Lung (tissue), 12 donors: ENCODE measurements around the gene P2RX5. TPM values are rescaled to one million over a fixed set of nuclear protein-coding genes. Genes with fewer than 3 reads are reported as not detected.

ENCODE experiments used
- ATAC-seq: fragments of 200-7000 bp; cut with Tn5 transposase; one replicate; pipeline ENCODE4 v1.9.1; 2020; ENCODE audit warnings: moderate number of reproducible peaks; ENCODE audit not compliant: insufficient read depth, low FRiP score
- DNase-seq, 3 donors: peaks; one replicate each; pipeline ENCODE4 v3.0.0-alpha.2; 2013 to 2017
- H3K27ac ChIP-seq, 2 donors: one replicate each; pipeline ENCODE4 v1.5.1; 2013; ENCODE audit warnings: mild to moderate bottlenecking in 2 of 2, moderate library complexity in 2 of 2, control low read depth in 1 of 2, inconsistent platforms in 1 of 2, low read depth in 1 of 2, low read length in 1 of 2
- H3K27me3 ChIP-seq, 3 donors: one replicate each; pipeline ENCODE4 v1.5.1; 2013; ENCODE audit warnings: low read length in 2 of 3; ENCODE audit not compliant: control insufficient read depth in 3 of 3, insufficient read depth in 3 of 3
- H3K36me3 ChIP-seq, 4 donors: one replicate each; pipeline ENCODE4 v1.5.1; 2013; ENCODE audit warnings: low read length in 4 of 4, mild to moderate bottlenecking in 1 of 4, moderate library complexity in 1 of 4; ENCODE audit not compliant: control insufficient read depth in 4 of 4, insufficient read depth in 4 of 4
- H3K4me1 ChIP-seq, 5 donors: one replicate each; pipeline ENCODE4 v1.5.1; 2013; ENCODE audit warnings: low read length in 5 of 5, mild to moderate bottlenecking in 2 of 5, moderate library complexity in 1 of 5; ENCODE audit not compliant: control insufficient read depth in 5 of 5, insufficient read depth in 5 of 5
- H3K4me3 ChIP-seq: one replicate; pipeline ENCODE4 v1.5.1; 2013; ENCODE audit warnings: mild to moderate bottlenecking, control low read depth, moderate library complexity
- H3K9ac ChIP-seq, 2 donors: one replicate each; pipeline ENCODE4 v1.5.1; 2013; ENCODE audit warnings: low read length in 2 of 2, control low read depth in 1 of 2; ENCODE audit not compliant: insufficient read depth in 1 of 2
- H3K9me3 ChIP-seq, 4 donors: one replicate each; pipeline ENCODE4 v1.5.1; 2013; ENCODE audit warnings: low read length in 3 of 4, mild to moderate bottlenecking in 1 of 4, moderate library complexity in 1 of 4; ENCODE audit not compliant: control insufficient read depth in 4 of 4, insufficient read depth in 3 of 4
- CTCF ChIP-seq: IDR thresholded peaks from 2 replicates; pipeline ENCODE4 v1.5.1; 2012; ENCODE audit warnings: mild to moderate bottlenecking; ENCODE audit errors: control extremely low read depth, extremely low read depth
- WGBS, 2 donors: extraction: QIAGEN DNeasy Blood & Tissue Kit; methylation state at CpG; one replicate each; pipeline ENCODE4 v1.1.7; 2013; 5-methylcytosine and 5-hydroxymethylcytosine counted together
- polyA plus RNA-seq, 2 donors: library from polyadenylated mRNA; stranded (reverse); fragments of 200-250 nt; gene quantifications; one replicate each; pipeline ENCODE4 v1.2.1, GENCODE V29; 2013
- total RNA-seq, 2 donors: library from RNA; depleted of rRNA in 1 of 2; stranded (reverse); fragments of >200 nt in 1 of 2; gene quantifications; one replicate each; pipeline ENCODE4 v1.2.1, GENCODE V29; 2014 to 2021
- donor health status: control.
- donor health status: control.
- donor health status: Bipolar disorder and iron deficiency.
- donor health status: healthy.
- donor health status: DM: yes; HTN: yes; CAD: no.

P2RX5 gene
- total and polyA plus RNA-seq, 4 donors = 1.3 to 4.7 (median 3.3) TPM

- DNase-seq (peak; percentile 76 to 80 (median 77)), ATAC-seq (no peak)
- Histone ChIP-seq H3K9me3 (no peaks in the 10 kb centered on the region), H3K27me3 (no peaks in the 10 kb centered on the region), H3K27ac (no peak overlapping the region), H3K36me3 (peaks cover 0 to 27% (median 6%) of the 10 kb centered on the region in 4 donors), H3K4me1 (no peaks in the 10 kb centered on the region), H3K9ac (no peak overlapping the region), H3K4me3 (no peak overlapping the region)
- TF ChIP-seq CTCF = no peak
- WGBS, 2 donors = 72 to 74% methylated on average over 20 of the region's 20 CpGs
Observed at GRCh38 chr17:3647769-3648555, 48.0 kb downstream of the P2RX5 start.

DNA sequence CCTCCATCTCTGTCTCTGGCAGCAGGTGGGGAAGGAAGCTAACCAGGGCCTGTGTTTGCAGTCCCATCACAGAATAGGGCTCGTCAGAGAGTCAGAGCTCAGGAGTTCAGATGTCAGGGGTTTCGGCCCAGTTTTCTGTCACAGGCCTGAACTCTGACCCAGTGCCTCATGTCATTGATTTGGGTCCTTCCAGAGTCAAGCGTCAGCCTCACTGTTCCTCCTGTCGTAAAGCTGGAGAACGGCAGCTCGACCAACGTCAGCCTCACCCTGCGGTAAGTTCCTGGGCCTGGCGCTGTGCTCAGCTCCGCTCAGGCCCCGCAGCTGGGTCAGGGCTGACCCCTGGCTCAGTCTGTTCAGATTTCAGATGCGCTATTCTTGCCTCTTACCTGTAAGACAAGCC lies 48.7 kb downstream of the P2RX5 start:
- no peak for TF ChIP-seq CTCF
- H3K4me3 ChIP-seq = no peak overlapping the region
- H3K9me3 ChIP-seq = no peaks in the 10 kb centered on the region
- H3K9ac ChIP-seq = no peak overlapping the region
- DNase-seq (no peak), ATAC-seq (no peak)
- peaks cover 0 to 25% (median 6%) of the 10 kb centered on the region in 4 donors for H3K36me3 ChIP-seq
- no peaks in the 10 kb centered on the region for H3K27me3 ChIP-seq
- no peak overlapping the region for H3K27ac ChIP-seq
- 86 to 93% methylated on average over 12 of the region's 12 CpGs for WGBS, 2 donors
- H3K4me1 ChIP-seq = no peaks in the 10 kb centered on the region

DNA sequence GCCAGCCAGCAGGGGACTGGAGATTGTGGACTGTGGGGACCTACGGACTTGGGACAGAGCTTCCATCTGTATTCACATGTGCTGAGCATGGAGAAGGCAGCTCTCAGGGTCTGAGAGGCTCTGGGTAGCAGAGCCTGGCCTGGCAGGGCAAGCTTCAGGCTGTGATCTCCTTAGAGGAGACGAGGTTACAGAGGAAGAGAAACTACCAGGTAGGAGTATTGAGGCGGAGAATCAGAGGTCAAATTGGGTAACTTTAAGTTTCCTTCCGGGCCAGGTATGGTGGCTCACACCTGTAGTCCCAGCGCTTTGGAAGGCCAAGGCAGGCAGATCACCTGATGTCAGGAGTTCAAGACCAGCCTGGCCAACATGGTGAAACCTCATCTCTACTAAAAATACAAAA lies 50.6 kb downstream of the P2RX5 start:
- Histone ChIP-seq H3K36me3 (peaks cover 0 to 32% (median 7%) of the 10 kb centered on the region in 4 donors), H3K27me3 (no peaks in the 10 kb centered on the region), H3K9ac (no peak overlapping the region), H3K9me3 (no peaks in the 10 kb centered on the region), H3K4me1 (peaks cover 0 to 5% (median 0%) of the 10 kb centered on the region in 5 donors), H3K27ac (no peak overlapping the region), H3K4me3 (no peak overlapping the region)
- DNase-seq = no peak
- TF ChIP-seq CTCF = no peak
- 83 to 86% methylated on average over 5 of the region's 5 CpGs for WGBS, 2 donors
- ATAC-seq = no peak
